AG08396 (cell line): ENCODE results near the gene TLR5.

Experiments
- DNase-seq: peaks from one replicate; pipeline ENCODE4 v3.0.0; 2012; ENCODE audit warnings: low spot score, mixed read lengths

The TLR5 gene

GRCh38 chr1:223106856-223107255 lies 36.2 kb downstream of the TLR5 start:
- DNase-seq = no peak

GRCh38 chr1:223105568-223105967 lies 37.5 kb downstream of the TLR5 start:
- DNase-seq = no peak

GRCh38 chr1:223102797-223103533 lies 40.1 kb downstream of the TLR5 start:
- DNase-seq = no peak

GRCh38 chr1:223097713-223098112 lies 45.3 kb downstream of the TLR5 start:
- DNase-seq = no peak

- no peak for DNase-seq
These were observed 47.2 kb downstream of the TLR5 start for GRCh38 chr1:223095870-223096269.

- no peak for DNase-seq
These were observed 51.2 kb downstream of the TLR5 start for GRCh38 chr1:223091896-223092295.

- no peak for DNase-seq
These were observed 53.8 kb downstream of the TLR5 start for GRCh38 chr1:223089250-223089649.

- no peak for DNase-seq
These were observed 54.3 kb downstream of the TLR5 start for GRCh38 chr1:223088713-223089240.

- DNase-seq = no peak
These were observed 55.5 kb downstream of the TLR5 start for GRCh38 chr1:223087291-223088255.

- no peak for DNase-seq
These were observed 58.6 kb downstream of the TLR5 start for GRCh38 chr1:223084464-223084866.

GRCh38 chr1:223083831-223084230 lies 59.2 kb downstream of the TLR5 start:
- DNase-seq = no peak

GRCh38 chr1:223082914-223083313 lies 60.1 kb downstream of the TLR5 start:
- DNase-seq = no peak

GRCh38 chr1:223081181-223081994 lies 61.7 kb downstream of the TLR5 start:
- DNase-seq = peak; percentile 80

GRCh38 chr1:223079498-223079897 lies 63.5 kb downstream of the TLR5 start:
- DNase-seq = no peak

- DNase-seq = no peak
These were observed 65.7 kb downstream of the TLR5 start for GRCh38 chr1:223077247-223077833.

GRCh38 chr1:223076362-223076761 lies 66.7 kb downstream of the TLR5 start:
- DNase-seq = no peak

GRCh38 chr1:223075834-223076233 lies 67.2 kb downstream of the TLR5 start:
- DNase-seq = no peak

GRCh38 chr1:223074445-223075300 lies 68.4 kb downstream of the TLR5 start:
- DNase-seq = no peak

- DNase-seq = no peak
These were observed 74.0 kb downstream of the TLR5 start for GRCh38 chr1:223068900-223069665.

- DNase-seq = no peak
These were observed 75.1 kb downstream of the TLR5 start for GRCh38 chr1:223067914-223068313.
